ENCODE results near the gene CDA. TPM values are rescaled to one million over a fixed set of nuclear protein-coding genes. Genes with fewer than 3 reads are reported as not detected.
A peak's percentile ranks its signal among the peaks of the same experiment; 100 is the strongest.

The CDA gene
- total RNA-seq, 2 donors from 2014 or later: not detected

DNA sequence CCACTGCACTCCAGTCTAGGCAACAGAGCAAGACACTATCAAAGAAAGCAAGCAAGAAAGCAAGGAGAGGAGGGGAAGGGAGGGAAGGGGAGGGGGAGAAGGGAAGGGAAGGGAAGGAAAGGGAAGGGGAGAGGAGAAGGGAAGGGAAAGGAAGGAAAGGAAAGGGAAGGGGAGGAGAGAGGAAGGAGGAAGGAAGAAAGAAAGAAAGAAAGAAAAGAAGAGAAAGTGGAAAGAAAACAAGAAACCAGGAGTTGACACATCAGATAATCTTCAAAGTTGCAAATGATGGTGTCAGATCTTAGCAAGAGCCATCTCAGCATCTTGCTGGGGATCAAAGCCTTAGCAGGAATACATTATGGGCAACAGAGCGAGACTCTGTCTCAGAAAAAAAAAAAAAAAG lies 14.9 kb upstream of the CDA start:
- Mint-ChIP-seq H3K9me3 (no peaks in the 10 kb centered on the region), H3K27me3 (peaks cover 22 to 31% of the 10 kb centered on the region in 2 donors), H3K4me3 (no peak overlapping the region), H3K4me1 (ENCODE audit: low read depth in 2 of 2) (no peaks in the 10 kb centered on the region), H3K27ac (no peak overlapping the region), H3K36me3 (no peaks in the 10 kb centered on the region)
- ATAC-seq: no peak
- no peak for DNase-seq (ENCODE audit: low spot score)

GRCh38 chr1:20574686-20575540 lies 14.0 kb upstream of the CDA start:
- H3K4me1 Mint-ChIP-seq (ENCODE audit: low read depth in 2 of 2): no peaks in the 10 kb centered on the region
- no peaks in the 10 kb centered on the region for H3K9me3 Mint-ChIP-seq
- H3K27me3 Mint-ChIP-seq: peaks cover 19 to 22% of the 10 kb centered on the region in 2 donors
- DNase-seq (ENCODE audit: low spot score): peak; percentile 72
- H3K4me3 Mint-ChIP-seq: no peak overlapping the region
- no peak overlapping the region for H3K27ac Mint-ChIP-seq
- no peaks in the 10 kb centered on the region for H3K36me3 Mint-ChIP-seq
- ATAC-seq: peak; percentile 74 to 75

- Mint-ChIP-seq H3K27ac (no peak overlapping the region), H3K4me1 (ENCODE audit: low read depth in 2 of 2) (no peaks in the 10 kb centered on the region), H3K27me3 (peaks cover 18 to 20% of the 10 kb centered on the region in 2 donors), H3K9me3 (no peaks in the 10 kb centered on the region), H3K4me3 (no peak overlapping the region), H3K36me3 (no peaks in the 10 kb centered on the region)
- no peak for DNase-seq (ENCODE audit: low spot score)
- peak in 1 of 2 donors; percentile 20 for ATAC-seq
These were observed 13.2 kb upstream of the CDA start for GRCh38 chr1:20575541-20576336.

DNA sequence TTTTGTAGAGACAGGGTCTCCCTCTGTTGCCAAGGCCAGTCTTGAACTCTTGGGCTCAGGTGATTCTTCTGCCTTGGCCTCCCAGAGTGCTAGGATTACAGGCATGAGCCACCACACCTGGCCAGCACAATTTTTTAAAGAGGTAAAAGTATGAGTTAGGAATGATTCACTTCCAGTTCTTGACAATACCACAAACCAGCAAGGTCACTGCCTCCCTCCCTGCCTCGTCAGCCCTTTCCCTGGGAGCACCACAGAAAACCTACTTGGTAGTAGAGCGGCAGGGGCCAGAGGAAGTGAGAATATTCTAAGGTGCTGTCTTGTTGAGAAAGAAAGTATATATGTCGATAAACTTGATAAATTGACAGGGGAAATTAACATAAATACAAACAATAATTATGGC lies 10.8 kb upstream of the CDA start:
- H3K27me3 Mint-ChIP-seq: peaks cover 11% of the 10 kb centered on the region in 2 donors
- no peak for ATAC-seq
- H3K27ac Mint-ChIP-seq: no peak overlapping the region
- H3K36me3 Mint-ChIP-seq: no peaks in the 10 kb centered on the region
- no peak overlapping the region for H3K4me3 Mint-ChIP-seq
- no peaks in the 10 kb centered on the region for H3K9me3 Mint-ChIP-seq
- H3K4me1 Mint-ChIP-seq (ENCODE audit: low read depth in 2 of 2): no peaks in the 10 kb centered on the region
- DNase-seq (ENCODE audit: low spot score): no peak

DNA sequence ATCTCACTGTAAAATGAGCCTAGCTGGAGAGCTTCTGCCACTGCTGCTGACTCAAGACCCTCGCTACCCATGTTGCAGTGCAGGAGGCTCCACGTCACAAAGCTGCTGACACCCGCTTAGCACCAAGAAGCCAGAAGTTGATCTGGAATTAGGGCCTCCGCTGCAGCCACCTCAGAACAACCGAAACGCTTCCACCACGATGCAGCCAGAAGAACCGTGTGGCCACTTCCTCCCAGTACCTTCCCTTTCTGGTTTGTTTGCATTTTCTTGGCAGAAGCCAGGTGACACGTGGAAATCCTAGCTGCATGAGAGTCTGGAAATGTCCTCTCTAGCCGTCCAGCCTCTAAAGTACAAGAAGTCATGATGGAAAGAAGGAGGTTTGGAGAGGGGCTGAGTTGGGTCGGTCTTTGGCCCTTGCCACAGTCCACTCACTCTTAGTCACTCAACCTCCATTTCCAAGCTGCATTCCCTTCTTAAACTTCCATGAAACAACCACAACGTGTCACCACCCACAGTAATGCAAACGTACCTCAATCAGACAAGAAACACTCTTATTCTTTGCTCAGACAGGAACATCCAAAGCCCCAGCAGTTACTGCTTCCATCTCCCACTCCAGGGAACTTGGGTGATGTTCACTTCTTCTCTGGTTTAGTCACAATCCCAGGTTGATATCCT lies 10.0 kb upstream of the CDA start:
- no peak overlapping the region for H3K4me3 Mint-ChIP-seq
- DNase-seq (ENCODE audit: low spot score) (no peak), ATAC-seq (no peak)
- H3K27me3 Mint-ChIP-seq: peaks cover 3% of the 10 kb centered on the region in 2 donors
- H3K4me1 Mint-ChIP-seq (ENCODE audit: low read depth in 2 of 2): no peaks in the 10 kb centered on the region
- no peaks in the 10 kb centered on the region for H3K9me3 Mint-ChIP-seq
- no peak overlapping the region for H3K27ac Mint-ChIP-seq
- H3K36me3 Mint-ChIP-seq: no peaks in the 10 kb centered on the region

- Mint-ChIP-seq H3K27me3 (peaks cover 20 to 33% of the 10 kb centered on the region in 2 donors), H3K36me3 (no peaks in the 10 kb centered on the region), H3K27ac (no peak overlapping the region)
These were observed 4.0 kb upstream of the CDA start for GRCh38 chr1:20584890-20585289.

GRCh38 chr1:20586953-20587660 lies 1.8 kb upstream of the CDA start:
- DNase-seq (ENCODE audit: low spot score) (no peak), ATAC-seq (no peak)
- Mint-ChIP-seq H3K9me3 (no peaks in the 10 kb centered on the region), H3K4me3 (no peak overlapping the region), H3K27ac (no peak overlapping the region), H3K27me3 (peaks cover 32 to 50% of the 10 kb centered on the region in 2 donors), H3K36me3 (no peaks in the 10 kb centered on the region), H3K4me1 (ENCODE audit: low read depth in 2 of 2) (peaks cover 14 to 23% of the 10 kb centered on the region in 2 donors)

More at GRCh38 chr1:20584890-20585289, 4.0 kb upstream of the CDA start:
- DNase-seq (ENCODE audit: low spot score): no peak
- no peak for ATAC-seq
- peaks cover 9 to 14% of the 10 kb centered on the region in 2 donors for H3K4me1 Mint-ChIP-seq (ENCODE audit: low read depth in 2 of 2)
- no peaks in the 10 kb centered on the region for H3K9me3 Mint-ChIP-seq
- no peak overlapping the region for H3K4me3 Mint-ChIP-seq

GRCh38 chr1:20587661-20588053 lies 1.2 kb upstream of the CDA start:
- peaks cover 14 to 23% of the 10 kb centered on the region in 2 donors for H3K4me1 Mint-ChIP-seq (ENCODE audit: low read depth in 2 of 2)
- ATAC-seq (no peak), DNase-seq (ENCODE audit: low spot score) (no peak)
- H3K4me3 Mint-ChIP-seq: no peak overlapping the region
- peaks cover 38 to 56% of the 10 kb centered on the region in 2 donors for H3K27me3 Mint-ChIP-seq
- no peaks in the 10 kb centered on the region for H3K9me3 Mint-ChIP-seq
- H3K27ac Mint-ChIP-seq: no peak overlapping the region
- H3K36me3 Mint-ChIP-seq: no peaks in the 10 kb centered on the region

- Mint-ChIP-seq H3K27ac (no peak overlapping the region), H3K27me3 (peaks cover 40 to 61% of the 10 kb centered on the region in 2 donors), H3K4me3 (peak overlapping the region; percentile 13), H3K4me1 (ENCODE audit: low read depth in 2 of 2) (peaks cover 14 to 23% of the 10 kb centered on the region in 2 donors), H3K36me3 (no peaks in the 10 kb centered on the region), H3K9me3 (no peaks in the 10 kb centered on the region)
- ATAC-seq: peak; percentile 77 to 86
- DNase-seq (ENCODE audit: low spot score): no peak
These were observed 708 bp downstream of the CDA start for GRCh38 chr1:20589331-20590278.

- peaks cover 14 to 23% of the 10 kb centered on the region in 2 donors for H3K4me1 Mint-ChIP-seq (ENCODE audit: low read depth in 2 of 2)
- peaks cover 41 to 55% of the 10 kb centered on the region in 2 donors for H3K27me3 Mint-ChIP-seq
- H3K9me3 Mint-ChIP-seq: no peaks in the 10 kb centered on the region
- no peaks in the 10 kb centered on the region for H3K36me3 Mint-ChIP-seq
- DNase-seq (ENCODE audit: low spot score) (no peak), ATAC-seq (peak in 1 of 2 donors; percentile 47)
- no peak overlapping the region for H3K27ac Mint-ChIP-seq
- peak overlapping the region; percentile 13 for H3K4me3 Mint-ChIP-seq
These were observed 1.4 kb downstream of the CDA start for GRCh38 chr1:20590306-20590777.

DNA sequence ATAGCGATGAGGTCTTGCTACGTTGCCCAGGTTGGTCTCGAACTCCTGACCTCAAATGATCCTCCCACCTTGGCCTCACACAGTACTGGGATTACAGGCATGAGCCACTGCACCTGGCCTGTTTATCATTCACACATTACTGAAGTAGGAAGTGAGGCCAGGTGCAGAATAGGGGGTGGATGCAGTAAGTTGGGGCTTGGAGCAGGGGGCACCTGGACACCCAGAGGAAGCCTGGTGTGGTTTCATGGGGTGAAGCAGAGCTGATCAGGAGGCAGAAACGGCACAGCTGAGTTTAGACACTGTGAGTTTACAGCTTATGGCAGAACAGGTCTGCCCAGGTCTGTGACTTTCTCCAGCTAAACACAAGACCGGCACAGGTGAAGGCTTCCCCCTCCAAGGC lies 4.9 kb downstream of the CDA start:
- no peak overlapping the region for H3K4me3 Mint-ChIP-seq
- ATAC-seq: no peak
- H3K27ac Mint-ChIP-seq: no peak overlapping the region
- H3K9me3 Mint-ChIP-seq: no peaks in the 10 kb centered on the region
- DNase-seq (ENCODE audit: low spot score): no peak
- H3K4me1 Mint-ChIP-seq (ENCODE audit: low read depth in 2 of 2): peaks cover 14 to 20% of the 10 kb centered on the region in 2 donors
- no peaks in the 10 kb centered on the region for H3K36me3 Mint-ChIP-seq
- H3K27me3 Mint-ChIP-seq: peaks cover 38 to 45% of the 10 kb centered on the region in 2 donors

GRCh38 chr1:20594746-20595145 lies 5.8 kb downstream of the CDA start:
- Mint-ChIP-seq H3K4me3 (no peak overlapping the region), H3K27ac (no peak overlapping the region), H3K36me3 (no peaks in the 10 kb centered on the region), H3K27me3 (peaks cover 32 to 35% of the 10 kb centered on the region in 2 donors), H3K9me3 (no peaks in the 10 kb centered on the region), H3K4me1 (ENCODE audit: low read depth in 2 of 2) (peaks cover 6 to 10% of the 10 kb centered on the region in 2 donors)
- DNase-seq (ENCODE audit: low spot score) (no peak), ATAC-seq (no peak)

Measured in natural killer cell treated with Interleukin-12 subunit alpha and Interleukin-12 subunit beta and Interleukin-15 and Interleukin-18, amount 100 ng/mL, for 72 hours (primary cell).